Left lung (tissue), 10 donors: Measurements from ENCODE around the gene PEAR1. TPM values are rescaled to one million over a fixed set of nuclear protein-coding genes. Genes with fewer than 3 reads are reported as not detected.

ENCODE experiments used
- ATAC-seq: fragments of 200-7000 bp; cut with Tn5 transposase; one replicate; pipeline ENCODE4 v1.9.1; 2020; ENCODE audit warnings: moderate library complexity
- DNase-seq, 4 donors: peaks; one replicate each; pipeline ENCODE4 v3.0.0-alpha.2; 2013 to 2020
- H3K27ac ChIP-seq, 2 donors: fragments of 200-600 bp; sonication (generic) in 1 of 2; one replicate each; pipeline versions ENCODE4 v1.5.0 to v1.8.0; 2020 to 2021
- H3K27me3 ChIP-seq, 2 donors: fragments of 200-600 bp; sonication (generic) in 1 of 2; one replicate each; pipeline versions ENCODE4 v1.5.0 to v1.8.0; 2020 to 2021
- H3K36me3 ChIP-seq, 2 donors: fragments of 200-600 bp; sonication (generic) in 1 of 2; one replicate each; pipeline versions ENCODE4 v1.5.0 to v1.8.0; 2020 to 2021
- H3K4me1 ChIP-seq, 2 donors: fragments of 200-600 bp; one replicate each; pipeline ENCODE4 v1.8.0; 2021
- H3K4me3 ChIP-seq, 2 donors: fragments of 200-600 bp; sonication (generic) in 1 of 2; one replicate each; pipeline versions ENCODE4 v1.5.0 to v1.8.0; 2020 to 2021; ENCODE audit warnings: mild to moderate bottlenecking in 1 of 2
- H3K9me3 ChIP-seq, 2 donors: fragments of 200-600 bp; sonication (generic) in 1 of 2; one replicate each; pipeline versions ENCODE4 v1.5.0 to v1.8.0; 2020 to 2021
- intact Hi-C, 2 donors: fragments of 100-400 bp; cut with DNase I; formaldehyde crosslinking; loops; one replicate each; pipeline versions ENCODE4 v1.11.2 to v1.14.2; 2022
- polyA plus RNA-seq, 6 donors: library from polyadenylated mRNA; unstranded; fragments of 120-200 nt; gene quantifications; one replicate each; pipeline ENCODE4 v1.2.1, GENCODE V29; 2013; ENCODE audit not compliant: insufficient read length in 6 of 6
- total RNA-seq, 2 donors: library from RNA; stranded (reverse); fragmentation: NEBNext Ultra II Directional; extraction: Animal tissue kit (Norgen Biotek cat#: 25700); gene quantifications; one replicate each; pipeline ENCODE4 v1.2.1, GENCODE V29; 2021
- TF ChIP-seq, protein P1 (sequence below), 2 donors: fragments of 200-600 bp; sonication (generic) in 1 of 2; IDR thresholded peaks; one replicate each; pipeline versions ENCODE4 v1.5.0 to v1.8.0; 2021; ENCODE audit warnings: antibody characterized with exemption in 2 of 2
- donor health status: DM: no; HTN: yes; CAD: no.
- donor health status: DM: no; HTN: no; CAD: no.

Gene PEAR1
- total and polyA plus RNA-seq, 8 donors = 10.6 to 30.1 (median 28.3) TPM

DNA sequence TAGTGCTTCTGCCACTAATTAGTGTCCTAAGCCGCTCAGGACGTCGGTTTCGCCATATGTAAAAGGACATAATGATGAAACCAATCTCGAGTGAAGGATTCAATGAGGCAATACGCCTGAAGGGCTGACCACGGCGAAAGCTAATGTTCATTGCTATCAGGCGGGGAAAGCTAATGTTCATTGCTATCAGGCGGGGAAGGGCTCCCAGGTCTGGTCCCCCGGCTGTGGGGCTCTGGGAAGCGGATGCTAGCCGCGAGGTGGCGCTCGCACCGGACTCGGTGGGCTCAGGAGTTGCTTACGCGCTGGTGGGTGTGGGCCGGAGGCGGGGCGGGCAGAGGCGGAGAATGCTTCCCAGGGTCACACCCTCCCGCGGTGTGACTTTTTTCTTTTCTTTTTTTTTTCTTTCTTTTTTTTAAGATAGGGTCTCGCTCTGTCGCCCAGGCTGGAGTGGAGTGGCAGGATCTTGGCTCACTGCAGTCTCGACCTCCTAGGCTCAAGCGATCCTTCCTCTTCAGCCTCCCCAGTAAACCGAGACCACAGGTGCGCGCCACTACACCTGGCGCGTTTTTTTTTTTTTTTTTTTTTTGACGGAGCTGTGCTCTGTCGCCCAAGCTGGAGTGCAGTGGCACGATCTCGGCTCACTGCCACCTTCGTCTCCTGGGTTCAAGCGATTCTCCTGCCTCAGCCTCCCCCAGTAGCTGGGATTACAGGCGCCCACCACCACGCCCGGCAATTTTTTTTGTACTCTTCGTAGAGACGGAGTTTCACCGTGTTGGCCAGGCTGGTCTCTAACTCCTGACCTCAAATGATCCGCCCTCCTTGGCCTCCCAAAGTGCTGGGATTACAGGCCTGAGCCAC is 1.1 kb upstream of the PEAR1 start:
- Histone ChIP-seq H3K36me3 (no peaks in the 10 kb centered on the region), H3K27ac (no peak overlapping the region), H3K4me1 (peaks cover 8 to 47% of the 10 kb centered on the region in 2 donors), H3K9me3 (no peaks in the 10 kb centered on the region), H3K27me3 (peaks cover 8 to 58% of the 10 kb centered on the region in 2 donors), H3K4me3 (peak overlapping the region; percentile 15 to 48)
- ATAC-seq (peak; percentile 94), DNase-seq (peak; percentile 89 to 97 (median 94))
- intact Hi-C loops = no loop called here
- TF ChIP-seq, protein P1, sequence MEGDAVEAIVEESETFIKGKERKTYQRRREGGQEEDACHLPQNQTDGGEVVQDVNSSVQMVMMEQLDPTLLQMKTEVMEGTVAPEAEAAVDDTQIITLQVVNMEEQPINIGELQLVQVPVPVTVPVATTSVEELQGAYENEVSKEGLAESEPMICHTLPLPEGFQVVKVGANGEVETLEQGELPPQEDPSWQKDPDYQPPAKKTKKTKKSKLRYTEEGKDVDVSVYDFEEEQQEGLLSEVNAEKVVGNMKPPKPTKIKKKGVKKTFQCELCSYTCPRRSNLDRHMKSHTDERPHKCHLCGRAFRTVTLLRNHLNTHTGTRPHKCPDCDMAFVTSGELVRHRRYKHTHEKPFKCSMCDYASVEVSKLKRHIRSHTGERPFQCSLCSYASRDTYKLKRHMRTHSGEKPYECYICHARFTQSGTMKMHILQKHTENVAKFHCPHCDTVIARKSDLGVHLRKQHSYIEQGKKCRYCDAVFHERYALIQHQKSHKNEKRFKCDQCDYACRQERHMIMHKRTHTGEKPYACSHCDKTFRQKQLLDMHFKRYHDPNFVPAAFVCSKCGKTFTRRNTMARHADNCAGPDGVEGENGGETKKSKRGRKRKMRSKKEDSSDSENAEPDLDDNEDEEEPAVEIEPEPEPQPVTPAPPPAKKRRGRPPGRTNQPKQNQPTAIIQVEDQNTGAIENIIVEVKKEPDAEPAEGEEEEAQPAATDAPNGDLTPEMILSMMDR (IDR thresholded peaks at IDR 0.05) = peak; percentile 78 to 91

DNA sequence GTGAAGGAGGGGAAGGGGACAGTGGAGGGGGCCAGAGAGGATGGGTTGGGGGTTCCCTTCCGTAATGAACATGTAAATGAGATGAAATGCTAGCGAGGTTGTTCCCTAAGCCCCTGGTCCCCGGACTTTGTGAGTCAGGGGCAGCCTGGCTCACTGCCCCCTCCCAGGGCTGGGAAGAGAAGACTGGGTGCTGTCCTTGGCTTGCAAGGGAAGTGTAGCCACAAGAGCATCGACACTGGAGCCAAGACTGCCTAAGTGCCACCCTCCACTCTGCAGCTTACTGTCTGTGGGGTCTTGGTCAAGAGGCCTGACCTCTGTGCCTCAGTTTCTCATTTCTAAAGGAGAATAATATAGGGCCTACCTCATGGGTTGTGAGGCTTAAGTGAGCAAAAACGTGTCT is 483 bp downstream of the PEAR1 start:
- Histone ChIP-seq H3K4me1 (peaks cover 8 to 63% of the 10 kb centered on the region in 2 donors), H3K27me3 (peaks cover 8 to 46% of the 10 kb centered on the region in 2 donors), H3K36me3 (no peaks in the 10 kb centered on the region), H3K9me3 (no peaks in the 10 kb centered on the region), H3K27ac (peak overlapping the region; percentile 77 to 84), H3K4me3 (peak overlapping the region; percentile 30 to 48)
- peak in 1 of 4 donors; percentile 6 for DNase-seq
- TF ChIP-seq, protein P1 (IDR thresholded peaks at IDR 0.05) = no peak
- no peak for ATAC-seq
- intact Hi-C loops = no loop called here

GRCh38 chr1:156894711-156895454 is 1.4 kb downstream of the PEAR1 start:
- DNase-seq = peak in 1 of 4 donors; percentile 61
- intact Hi-C loops = no loop called here
- peaks cover 8 to 46% of the 10 kb centered on the region in 2 donors for H3K27me3 ChIP-seq
- peaks cover 8 to 71% of the 10 kb centered on the region in 2 donors for H3K4me1 ChIP-seq
- no peaks in the 10 kb centered on the region for H3K36me3 ChIP-seq
- peak overlapping the region in 1 of 2 donors; percentile 48 for H3K4me3 ChIP-seq
- peak overlapping the region; percentile 77 to 84 for H3K27ac ChIP-seq
- ATAC-seq = no peak
- TF ChIP-seq, protein P1 (IDR thresholded peaks at IDR 0.05) = no peak
- no peaks in the 10 kb centered on the region for H3K9me3 ChIP-seq

DNA sequence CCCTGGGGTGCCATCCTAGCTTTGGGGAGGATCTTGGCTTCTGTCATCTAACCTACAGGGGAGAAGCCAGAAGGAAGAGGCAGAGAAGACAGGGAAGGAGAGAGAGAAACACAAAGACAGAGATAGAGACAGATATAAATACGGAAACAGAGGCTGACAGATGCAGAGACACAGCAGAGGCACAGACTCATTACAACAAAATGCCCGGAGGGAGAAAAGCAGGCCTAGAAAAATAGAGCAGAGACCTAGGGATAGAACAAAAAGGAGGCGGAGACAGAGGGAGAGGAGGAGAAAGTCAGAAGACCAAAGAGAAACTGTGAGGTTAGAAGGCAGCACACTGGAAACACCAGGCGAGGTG is 1.9 kb downstream of the PEAR1 start:
- peak overlapping the region; percentile 77 to 84 for H3K27ac ChIP-seq
- peak overlapping the region in 1 of 2 donors; percentile 48 for H3K4me3 ChIP-seq
- no peaks in the 10 kb centered on the region for H3K36me3 ChIP-seq
- peaks cover 8 to 67% of the 10 kb centered on the region in 2 donors for H3K4me1 ChIP-seq
- no peaks in the 10 kb centered on the region for H3K9me3 ChIP-seq
- DNase-seq (no peak), ATAC-seq (no peak)
- H3K27me3 ChIP-seq = peaks cover 8 to 46% of the 10 kb centered on the region in 2 donors
- TF ChIP-seq, protein P1 (IDR thresholded peaks at IDR 0.05) = no peak
- intact Hi-C loops = no loop called here

- H3K4me1 ChIP-seq = peaks cover 8 to 67% of the 10 kb centered on the region in 2 donors
- ATAC-seq = no peak
- H3K36me3 ChIP-seq = no peaks in the 10 kb centered on the region
- peaks cover 8 to 45% of the 10 kb centered on the region in 2 donors for H3K27me3 ChIP-seq
- H3K4me3 ChIP-seq = no peak overlapping the region
- TF ChIP-seq, protein P1 (IDR thresholded peaks at IDR 0.05) = no peak
- intact Hi-C loops = no loop called here
- DNase-seq = peak in 1 of 4 donors; percentile 31
- H3K27ac ChIP-seq = peak overlapping the region; percentile 3 to 77
- no peaks in the 10 kb centered on the region for H3K9me3 ChIP-seq
These were observed 2.4 kb downstream of the PEAR1 start for GRCh38 chr1:156895927-156896326.
